Epithelial cell of proximal tubule (primary cell): ENCODE measurements around the gene CCDC159. TPM values are rescaled to one million over a fixed set of nuclear protein-coding genes. Genes with fewer than 3 reads are reported as not detected.

Experiments used
- DNase-seq: peaks from one replicate; pipeline ENCODE4 v3.0.0-alpha.2; 2011; ENCODE audit warnings: low read depth
- H3K4me3 ChIP-seq: 2 replicates; pipeline ENCODE4 v1.5.1; 2011; ENCODE audit warnings: low read depth, mild to moderate bottlenecking, low read length
- total RNA-seq: library from RNA; depleted of rRNA; stranded (reverse); fragments of >200 nt; gene quantifications from 2 replicates; pipeline ENCODE4 v1.2.3, GENCODE V29; 2015
- TF ChIP-seq, protein P1 (sequence below): conservative IDR thresholded peaks from 2 replicates; pipeline ENCODE4 v1.5.1; 2012; ENCODE audit warnings: low read depth, mild to moderate bottlenecking, low read length

CCDC159 gene
- total RNA-seq, 1 donor from 2014 or later: 7.8 TPM

DNA sequence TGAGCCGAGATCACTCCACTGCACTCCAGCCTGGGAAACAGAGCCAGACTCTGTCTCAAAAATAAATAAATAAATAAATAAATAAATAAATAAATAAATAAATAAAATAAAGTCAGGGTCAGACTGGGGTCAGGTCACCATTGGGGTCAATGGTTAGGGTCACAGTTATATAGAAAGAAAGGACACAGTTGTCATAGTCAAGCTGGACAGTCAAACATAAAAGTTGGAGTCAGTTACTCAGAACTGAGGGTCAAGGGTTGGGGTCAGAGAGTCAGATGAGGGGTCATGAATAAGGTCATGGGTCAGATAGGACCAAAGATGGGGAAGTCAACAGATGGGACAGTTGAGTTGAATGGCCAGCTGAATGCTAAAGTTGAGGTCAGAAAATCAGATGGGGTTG, 54.5 kb downstream of the CCDC159 start:
- no peak overlapping the region for H3K4me3 ChIP-seq
- TF ChIP-seq, protein P1, sequence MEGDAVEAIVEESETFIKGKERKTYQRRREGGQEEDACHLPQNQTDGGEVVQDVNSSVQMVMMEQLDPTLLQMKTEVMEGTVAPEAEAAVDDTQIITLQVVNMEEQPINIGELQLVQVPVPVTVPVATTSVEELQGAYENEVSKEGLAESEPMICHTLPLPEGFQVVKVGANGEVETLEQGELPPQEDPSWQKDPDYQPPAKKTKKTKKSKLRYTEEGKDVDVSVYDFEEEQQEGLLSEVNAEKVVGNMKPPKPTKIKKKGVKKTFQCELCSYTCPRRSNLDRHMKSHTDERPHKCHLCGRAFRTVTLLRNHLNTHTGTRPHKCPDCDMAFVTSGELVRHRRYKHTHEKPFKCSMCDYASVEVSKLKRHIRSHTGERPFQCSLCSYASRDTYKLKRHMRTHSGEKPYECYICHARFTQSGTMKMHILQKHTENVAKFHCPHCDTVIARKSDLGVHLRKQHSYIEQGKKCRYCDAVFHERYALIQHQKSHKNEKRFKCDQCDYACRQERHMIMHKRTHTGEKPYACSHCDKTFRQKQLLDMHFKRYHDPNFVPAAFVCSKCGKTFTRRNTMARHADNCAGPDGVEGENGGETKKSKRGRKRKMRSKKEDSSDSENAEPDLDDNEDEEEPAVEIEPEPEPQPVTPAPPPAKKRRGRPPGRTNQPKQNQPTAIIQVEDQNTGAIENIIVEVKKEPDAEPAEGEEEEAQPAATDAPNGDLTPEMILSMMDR: no peak
- DNase-seq: no peak

DNA sequence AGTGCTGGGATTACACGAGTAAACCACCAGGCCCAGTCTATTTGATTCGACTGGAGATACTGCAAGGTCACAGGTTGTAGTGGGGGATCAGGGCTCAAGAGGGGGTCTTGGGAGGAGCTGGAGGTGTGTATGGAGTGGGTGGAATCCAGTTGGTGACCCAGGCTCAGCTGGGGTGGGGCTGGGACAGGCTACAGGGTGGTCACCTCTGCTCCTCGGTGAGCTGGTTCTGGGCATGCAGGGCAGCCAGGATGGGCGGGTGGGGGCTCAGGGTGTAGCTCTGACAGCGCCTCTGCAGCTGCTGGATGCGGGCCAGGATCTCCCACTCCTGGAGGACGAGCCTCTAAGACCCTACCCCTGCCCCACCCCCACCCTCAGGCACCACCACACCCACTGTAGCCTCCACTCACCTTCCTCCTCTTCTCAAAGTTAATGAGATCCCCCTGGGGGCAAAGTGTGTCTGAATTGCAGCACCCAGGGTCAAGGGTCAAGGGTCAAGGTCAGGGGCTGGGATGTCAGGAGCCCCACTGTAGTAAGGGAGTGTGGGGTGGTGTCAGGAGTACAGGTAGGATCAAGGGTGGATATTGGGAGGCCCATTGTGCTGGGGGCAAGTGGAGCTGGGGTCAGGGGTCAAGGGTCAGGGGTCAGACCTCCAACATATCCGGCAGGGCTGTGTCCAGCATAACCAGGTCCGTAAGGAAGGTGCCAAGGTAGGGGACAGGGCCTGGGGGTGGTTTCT, 55.7 kb downstream of the CCDC159 start:
- H3K4me3 ChIP-seq: no peak overlapping the region
- TF ChIP-seq, protein P1: no peak
- no peak for DNase-seq

Other genes with a start within 250 kb of the CCDC159 start
- 33.0 and 76.1 TPM in 2 replicates for gene SPC24, start 190.7 kb upstream of the CCDC159 start, total RNA-seq
- 78.3 and 94.0 TPM in 2 replicates for gene KANK2, start 149.0 kb upstream of the CCDC159 start, total RNA-seq
- gene ANGPTL8, start 106.9 kb upstream of the CCDC159 start, total RNA-seq: not detected in 2 replicates
- gene DOCK6, start 84.0 kb upstream of the CCDC159 start, total RNA-seq: 17.2 and 17.7 TPM in 2 replicates
- gene TSPAN16, start 50.4 kb upstream of the CCDC159 start, total RNA-seq: not detected in 2 replicates
- 13.4 and 18.3 TPM in 2 replicates for gene RAB3D, start 6.9 kb upstream of the CCDC159 start, total RNA-seq
- 226 and 228 TPM in 2 replicates for gene TMEM205, start 251 bp upstream of the CCDC159 start, total RNA-seq
- gene PLPPR2, start 8.9 kb downstream of the CCDC159 start, total RNA-seq: 1.3 and 6.2 TPM in 2 replicates
- 1.2 and 2.7 TPM in 2 replicates for gene SWSAP1, start 28.1 kb downstream of the CCDC159 start, total RNA-seq
- 4.3 and 5.2 TPM in 2 replicates for gene EPOR, start 37.8 kb downstream of the CCDC159 start, total RNA-seq
- 3.1 and 19.0 TPM in 2 replicates for gene RGL3, start 72.8 kb downstream of the CCDC159 start, total RNA-seq
- gene ODAD3, start 88.6 kb downstream of the CCDC159 start, total RNA-seq: 0.40 TPM in 1 of 2 replicates, not detected in the other
- 184 and 243 TPM in 2 replicates for gene PRKCSH, start 89.1 kb downstream of the CCDC159 start, total RNA-seq
- not detected in 2 replicates for gene ELAVL3, start 134.5 kb downstream of the CCDC159 start, total RNA-seq
- gene ZNF653, start 159.3 kb downstream of the CCDC159 start, total RNA-seq: 5.9 and 23.4 TPM in 2 replicates
- 58.9 and 59.0 TPM in 2 replicates for gene ECSIT, start 182.6 kb downstream of the CCDC159 start, total RNA-seq
- gene CNN1, start 192.3 kb downstream of the CCDC159 start, total RNA-seq: 5.6 and 16.1 TPM in 2 replicates
- 49.8 and 95.5 TPM in 2 replicates for gene ELOF1, start 212.7 kb downstream of the CCDC159 start, total RNA-seq
- 3.3 and 4.4 TPM in 2 replicates for gene ACP5, start 231.1 kb downstream of the CCDC159 start, total RNA-seq